CD4-positive, alpha-beta memory T cell (primary cell): Measurements from ENCODE around the gene SEC22B. TPM values are rescaled to one million over a fixed set of nuclear protein-coding genes. Genes with fewer than 3 reads are reported as not detected.
"Not testable (repeated sequence)": the region's sequence is repeated elsewhere in the genome, so short reads cannot be mapped to it uniquely, and the experiment has no call there.

Experiments used
- CTCF ChIA-PET: fragments of 350-600 bp; sonication (Branson Sonifier 250); formaldehyde crosslinking; loops from one replicate; lab custom pipeline; 2021; ENCODE audit warnings: inconsistent platforms; ENCODE audit not compliant: partially characterized antibody; lab: Charles Lee
- POLR2A ChIA-PET: fragments of 350-600 bp; sonication (Branson Sonifier 250); formaldehyde crosslinking; loops from one replicate; lab custom pipeline; 2021; ENCODE audit not compliant: partially characterized antibody; lab: Charles Lee
- DNase-seq, 5 donors: peaks; one replicate each; pipeline versions ENCODE4 v3.0.0 to v3.0.0-alpha.2; 2020 to 2022; ENCODE audit warnings: mixed read lengths in 1 of 5
- H3K27ac ChIP-seq: one replicate; pipeline ENCODE4 v1.7.0; 2013; ENCODE audit warnings: low read depth, low read length
- H3K27me3 ChIP-seq: 2 replicates; pipeline ENCODE4 v1.7.0; 2013; ENCODE audit warnings: mild to moderate bottlenecking, low read length, moderate library complexity; ENCODE audit not compliant: insufficient read depth
- H3K36me3 ChIP-seq: 2 replicates; pipeline ENCODE4 v1.7.0; 2013; ENCODE audit warnings: mild to moderate bottlenecking, low read length, moderate library complexity; ENCODE audit not compliant: insufficient read depth
- H3K4me1 ChIP-seq: 2 replicates; pipeline ENCODE4 v1.7.0; 2013; ENCODE audit warnings: mild to moderate bottlenecking, low read length, moderate library complexity; ENCODE audit not compliant: insufficient read depth
- H3K4me3 ChIP-seq, 2 donors: one replicate each; pipeline ENCODE4 v1.7.0; 2013; ENCODE audit warnings: low read length in 2 of 2, mild to moderate bottlenecking in 1 of 2
- H3K9me3 ChIP-seq, 2 donors: one replicate each; pipeline ENCODE4 v1.7.0; 2013; ENCODE audit warnings: low read length in 2 of 2, control low read depth in 1 of 2; ENCODE audit not compliant: control insufficient read depth in 1 of 2
- H3K27ac Mint-ChIP-seq, 7 donors: one replicate each; pipeline ENCODE4 v1.8.0; 2020 to 2021; ENCODE audit warnings: mixed read lengths in 7 of 7, mild to moderate bottlenecking in 6 of 7, inconsistent platforms in 3 of 7, moderate library complexity in 3 of 7
- H3K27me3 Mint-ChIP-seq, 2 donors: one replicate each; pipeline ENCODE4 v1.8.0; 2020 to 2021; ENCODE audit warnings: mixed read lengths in 2 of 2
- H3K36me3 Mint-ChIP-seq, 2 donors: one replicate each; pipeline ENCODE4 v1.8.0; 2020 to 2021; ENCODE audit warnings: mixed read lengths in 2 of 2, inconsistent platforms in 1 of 2, mild to moderate bottlenecking in 1 of 2
- H3K4me1 Mint-ChIP-seq, 4 donors: one replicate each; pipeline ENCODE4 v1.8.0; 2020 to 2021; ENCODE audit warnings: mixed read lengths in 4 of 4, mild to moderate bottlenecking in 1 of 4
- H3K4me3 Mint-ChIP-seq, 8 donors: one replicate each; pipeline ENCODE4 v1.8.0; 2020 to 2021; ENCODE audit warnings: mixed read lengths in 8 of 8, mild to moderate bottlenecking in 7 of 8, moderate library complexity in 6 of 8, inconsistent platforms in 3 of 8
- H3K9me3 Mint-ChIP-seq, 8 donors: one replicate each; pipeline ENCODE4 v1.8.0; 2020 to 2021; ENCODE audit warnings: mixed read lengths in 8 of 8, mild to moderate bottlenecking in 5 of 8, inconsistent platforms in 3 of 8, moderate library complexity in 1 of 8
- intact Hi-C: fragments of 100-400 bp; cut with micrococcal nuclease; formaldehyde crosslinking; loops from one replicate; pipeline ENCODE4 v1.15.1; 2023
- polyA plus RNA-seq, 2 donors: library from polyadenylated mRNA; unstranded; fragments of 300-500 nt; fragmentation: Illumina TruSeq; gene quantifications; one replicate each; pipeline ENCODE4 v1.2.3, GENCODE V29; 2021
- total RNA-seq, 2 experiments: library from RNA; stranded (reverse); gene quantifications; one replicate each; pipeline ENCODE4 v1.2.3, GENCODE V29; 2021

Gene SEC22B
- total RNA-seq (10 to 100 TPM; 43.4 to 45.2 TPM), polyA plus RNA-seq (10 to 100 TPM; 13.9 to 18.7 TPM)

DNA sequence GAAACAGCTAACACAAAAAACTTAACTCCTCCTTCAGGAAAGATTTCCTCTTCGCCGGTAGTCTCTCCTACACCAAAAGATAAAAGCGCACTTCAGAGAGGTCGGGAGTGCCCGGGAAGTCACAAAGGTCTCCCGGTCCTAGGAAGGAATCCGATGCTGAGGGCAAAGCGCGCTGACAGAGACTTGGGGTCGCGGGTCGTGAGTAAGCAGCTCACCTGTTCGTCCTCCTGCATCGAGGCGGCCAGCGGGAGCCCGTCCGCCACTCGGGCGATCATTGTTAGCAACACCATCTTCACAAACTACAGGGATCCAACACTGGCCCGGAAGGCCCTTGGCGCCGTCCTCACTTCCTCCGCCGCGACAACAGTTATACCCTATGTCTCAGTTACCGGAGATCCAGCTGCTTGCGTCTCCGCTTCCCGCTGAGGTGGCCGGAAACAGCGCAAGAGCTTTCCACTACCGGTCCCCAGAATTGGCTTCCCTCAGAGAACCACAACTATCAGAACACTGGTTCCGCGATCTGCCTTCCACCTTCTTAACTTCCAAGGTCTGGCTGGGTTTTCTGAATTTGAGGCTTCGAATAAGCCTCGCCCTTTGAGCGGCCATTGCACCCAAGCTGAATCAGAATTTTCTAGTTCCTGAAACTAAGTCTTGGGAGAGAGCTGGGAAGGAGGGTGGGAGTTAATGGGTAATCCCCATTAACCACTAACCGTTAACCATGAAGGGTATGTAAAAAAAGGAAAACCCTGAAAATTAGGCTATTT is at the start of gene SEC22B:
TSS of gene SEC22B (minus strand) at position 429 of the 764 bp plus-strand sequence. CDS start at position 290, 139 bp downstream.
- Histone ChIP-seq H3K4me1 (no peaks in the 10 kb centered on the region), H3K27ac (peak within 1 kb of the TSS; percentile 87), H3K9me3 (no peaks in the 10 kb centered on the region), H3K4me3 (peak within 1 kb of the TSS; percentile 90 to 98), H3K36me3 (no peaks in the 10 kb centered on the region), H3K27me3 (no peaks in the 10 kb centered on the region)
- intact Hi-C loops = no loop called here
- Mint-ChIP-seq H3K9me3 (peaks cover 0 to 2% (median 0%) of the 10 kb centered on the region in 8 donors), H3K4me1 (peaks cover 8 to 28% (median 14%) of the 10 kb centered on the region in 4 donors), H3K27ac (peak within 1 kb of the TSS; percentile 94 to 100 (median 99)), H3K27me3 (no peaks in the 10 kb centered on the region), H3K4me3 (peak within 1 kb of the TSS; percentile 94 to 100 (median 99)), H3K36me3 (peaks cover 0 to 12% of the 10 kb centered on the region in 2 donors)
- POLR2A ChIA-PET = interaction anchor here (1.1 kb wide), 1 partner anchor 1008 kb away, joined by 3 read pairs; the partner anchor contains the start of gene SRGAP2C
- peak; percentile 90 to 93 (median 92) for DNase-seq
- CTCF ChIA-PET = no interaction called here

DNA sequence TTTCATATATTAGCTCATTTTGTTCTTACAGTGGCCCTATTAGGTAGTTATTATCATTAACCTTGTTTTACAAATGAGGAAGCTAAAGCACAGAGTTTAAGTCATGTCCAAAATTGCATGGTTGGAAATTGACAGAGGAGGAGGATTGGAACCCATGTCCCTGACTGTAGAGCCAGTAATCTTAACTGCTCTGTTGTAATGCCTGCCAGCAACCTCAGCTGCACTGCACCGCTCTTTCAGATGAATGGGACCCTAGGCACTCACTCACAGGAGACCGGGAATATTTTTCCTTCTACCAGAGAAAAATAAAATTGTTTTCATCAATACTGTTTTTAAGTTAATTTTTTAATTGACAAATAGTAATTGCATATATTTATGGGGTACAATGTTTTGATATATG is 41.6 kb upstream of the SEC22B start:
- H3K9me3 Mint-ChIP-seq, H3K4me1 Mint-ChIP-seq, POLR2A ChIA-PET, H3K4me3 Mint-ChIP-seq, H3K27ac ChIP-seq, H3K4me1 ChIP-seq, H3K27ac Mint-ChIP-seq, H3K36me3 Mint-ChIP-seq, intact Hi-C loops, CTCF ChIA-PET, DNase-seq, H3K9me3 ChIP-seq, H3K27me3 Mint-ChIP-seq, H3K36me3 ChIP-seq, H3K4me3 ChIP-seq, H3K27me3 ChIP-seq: not testable (repeated sequence)

DNA sequence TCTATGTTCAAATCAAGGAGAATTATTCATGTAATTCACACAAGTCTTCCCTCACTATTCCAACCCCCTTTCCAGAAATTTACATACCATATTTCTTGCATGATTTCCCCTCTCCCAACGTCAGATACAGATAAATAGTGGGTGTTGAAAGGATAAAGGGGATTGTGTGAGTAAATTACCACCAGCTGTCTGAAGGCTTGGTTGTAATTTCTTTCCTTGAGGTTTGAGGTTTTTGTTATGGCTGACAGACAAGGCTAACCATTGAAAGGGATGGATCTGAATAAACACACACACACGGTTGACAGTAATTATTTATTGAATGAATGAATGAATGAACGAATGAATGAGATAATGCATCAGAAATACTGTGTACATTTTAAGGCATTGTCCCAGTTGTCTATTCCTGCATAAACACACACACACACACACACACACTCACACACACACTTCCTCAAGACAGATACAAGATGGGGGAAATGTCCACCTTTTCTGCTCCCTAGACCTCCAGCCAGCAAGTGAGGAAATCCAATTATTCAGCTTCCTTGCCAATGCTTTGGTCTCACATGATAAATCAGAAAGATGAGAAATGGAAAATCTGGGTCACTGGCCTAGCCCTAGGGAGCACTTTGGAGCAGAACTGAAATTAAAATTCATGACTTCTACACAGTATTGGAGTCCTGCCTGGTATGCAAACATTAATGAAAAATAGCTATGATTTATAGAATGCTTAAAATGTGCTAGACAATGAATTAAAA is 41.0 kb upstream of the SEC22B start:
- H3K36me3 Mint-ChIP-seq, intact Hi-C loops, H3K27ac Mint-ChIP-seq, POLR2A ChIA-PET, H3K4me1 ChIP-seq, H3K4me1 Mint-ChIP-seq, H3K27me3 Mint-ChIP-seq, H3K27me3 ChIP-seq, H3K36me3 ChIP-seq, H3K27ac ChIP-seq, H3K4me3 Mint-ChIP-seq, DNase-seq, CTCF ChIA-PET, H3K4me3 ChIP-seq, H3K9me3 ChIP-seq, H3K9me3 Mint-ChIP-seq: not testable (repeated sequence)

DNA sequence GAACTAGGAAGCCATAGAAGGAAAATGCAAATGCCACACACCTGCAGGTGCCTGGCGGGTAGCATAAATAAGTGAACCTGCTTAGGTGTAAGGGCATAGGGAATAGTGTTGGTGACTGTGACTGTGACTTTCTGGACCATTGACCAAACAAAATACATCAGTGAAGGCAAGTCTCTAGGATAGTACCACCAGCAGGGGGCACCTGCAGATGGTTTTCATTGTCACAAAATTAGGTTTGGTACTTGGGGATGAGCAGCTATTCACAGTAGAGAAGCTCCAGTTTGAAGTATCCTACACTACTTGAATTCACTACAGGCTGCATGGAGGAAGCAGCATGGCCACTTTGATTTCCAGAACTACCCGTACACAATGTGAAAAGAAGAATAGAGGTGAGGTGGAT is 37.3 kb upstream of the SEC22B start:
- H3K4me1 Mint-ChIP-seq, H3K9me3 ChIP-seq, H3K4me3 ChIP-seq, H3K4me1 ChIP-seq, H3K36me3 ChIP-seq, H3K4me3 Mint-ChIP-seq, H3K27ac ChIP-seq, H3K9me3 Mint-ChIP-seq, DNase-seq, H3K27me3 ChIP-seq, H3K27me3 Mint-ChIP-seq, intact Hi-C loops, CTCF ChIA-PET, POLR2A ChIA-PET, H3K36me3 Mint-ChIP-seq, H3K27ac Mint-ChIP-seq: not testable (repeated sequence)

DNA sequence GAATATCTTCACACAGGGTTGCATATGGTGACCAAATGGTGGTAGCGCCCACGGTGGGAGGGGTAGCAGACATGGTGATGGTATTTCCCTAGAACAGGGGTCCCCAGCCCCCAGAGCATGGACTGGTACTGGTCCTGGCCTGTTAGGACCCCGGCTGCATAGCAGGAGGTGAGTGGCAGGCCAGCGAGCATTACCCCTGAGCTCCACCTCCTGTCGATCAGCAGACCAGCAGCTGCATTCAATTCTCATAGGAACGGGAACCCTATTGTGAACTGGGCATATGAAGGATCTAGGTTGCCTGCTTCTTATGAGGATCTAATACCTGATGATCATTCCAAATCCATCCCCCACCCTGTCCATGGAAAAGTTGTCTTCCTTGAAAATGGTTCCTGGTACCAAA is 34.4 kb upstream of the SEC22B start:
- H3K9me3 ChIP-seq, H3K27me3 Mint-ChIP-seq, H3K27ac ChIP-seq, H3K4me3 Mint-ChIP-seq, H3K4me1 ChIP-seq, H3K4me1 Mint-ChIP-seq, DNase-seq, CTCF ChIA-PET, POLR2A ChIA-PET, intact Hi-C loops, H3K36me3 ChIP-seq, H3K9me3 Mint-ChIP-seq, H3K27ac Mint-ChIP-seq, H3K36me3 Mint-ChIP-seq, H3K27me3 ChIP-seq, H3K4me3 ChIP-seq: not testable (repeated sequence)

DNA sequence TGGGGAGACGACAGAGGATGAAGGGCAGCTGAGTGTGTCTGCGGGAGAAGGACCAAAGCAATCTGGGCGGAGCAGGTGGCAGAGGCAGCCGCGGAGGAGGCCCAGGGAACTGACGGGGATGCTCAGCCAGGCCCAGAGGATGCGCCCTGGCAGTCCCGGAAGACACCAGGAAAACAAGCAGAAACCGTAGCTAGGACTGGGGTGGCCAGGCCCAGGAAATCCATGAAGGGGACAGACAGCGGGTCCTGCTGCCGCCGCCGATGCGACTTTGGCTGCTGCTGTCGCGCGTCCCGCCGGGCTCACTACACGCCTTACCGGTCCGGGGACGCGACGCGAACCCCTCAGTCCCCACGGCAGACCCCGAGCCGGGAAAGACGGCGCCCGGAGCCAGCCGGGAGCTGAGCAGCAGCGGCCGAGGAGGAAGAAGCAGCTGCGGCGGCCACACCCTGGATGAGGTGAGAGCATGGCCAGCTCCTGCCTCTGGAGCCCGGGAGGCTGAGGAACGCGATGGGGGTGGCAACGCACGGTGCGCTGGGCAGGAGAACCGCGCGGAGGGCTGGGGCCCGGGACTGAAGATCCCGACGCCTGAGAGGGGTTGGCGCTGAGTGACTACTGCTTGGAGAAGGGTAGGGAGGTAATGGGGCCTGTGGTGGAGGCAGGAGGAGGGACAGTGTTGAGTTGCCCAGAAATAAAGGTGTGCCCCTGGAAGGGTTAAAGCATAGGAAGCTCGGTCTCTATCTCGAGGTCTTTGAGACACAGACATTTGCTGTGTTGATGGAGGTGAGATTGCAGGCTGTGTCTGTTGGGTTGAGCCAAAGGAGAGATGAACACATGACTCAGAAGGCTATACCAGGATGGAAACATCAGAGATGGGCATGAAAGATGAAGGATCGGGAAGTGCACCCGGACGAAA is 20.8 kb upstream of the SEC22B start:
- H3K27ac ChIP-seq, H3K4me1 ChIP-seq, intact Hi-C loops, CTCF ChIA-PET, H3K36me3 ChIP-seq, H3K27me3 ChIP-seq, H3K4me3 ChIP-seq, POLR2A ChIA-PET, DNase-seq, H3K4me1 Mint-ChIP-seq, H3K9me3 Mint-ChIP-seq, H3K27me3 Mint-ChIP-seq, H3K9me3 ChIP-seq, H3K36me3 Mint-ChIP-seq: not testable (repeated sequence)
- Mint-ChIP-seq H3K4me3 (peak overlapping the region; percentile 2 to 83 (median 73)), H3K27ac (peak overlapping the region in 1 of 7 donors; percentile 77)

DNA sequence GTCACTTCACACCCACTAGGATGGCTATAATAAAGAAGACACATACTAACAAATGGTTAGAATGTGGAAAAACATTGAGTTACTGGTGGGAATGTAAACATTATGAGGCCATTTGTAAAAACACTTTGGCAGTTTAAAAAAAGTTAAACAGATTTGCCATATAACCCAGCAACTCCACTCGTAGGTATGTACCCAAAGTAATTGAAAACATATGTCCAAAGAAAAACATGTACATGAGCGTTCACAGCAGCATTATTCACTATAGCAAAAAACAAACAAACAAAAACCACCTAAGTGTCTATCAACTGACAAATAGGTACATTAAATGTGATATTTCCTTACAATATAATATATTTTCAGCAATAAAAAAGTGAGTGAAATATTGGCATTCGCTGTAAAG is 12.3 kb upstream of the SEC22B start:
- POLR2A ChIA-PET, H3K9me3 Mint-ChIP-seq, H3K27ac Mint-ChIP-seq, H3K36me3 ChIP-seq, H3K27ac ChIP-seq, H3K4me3 ChIP-seq, DNase-seq, H3K4me1 ChIP-seq, H3K9me3 ChIP-seq, H3K36me3 Mint-ChIP-seq, H3K27me3 Mint-ChIP-seq, intact Hi-C loops, H3K4me1 Mint-ChIP-seq, H3K4me3 Mint-ChIP-seq, H3K27me3 ChIP-seq, CTCF ChIA-PET: not testable (repeated sequence)
